Measurements from ENCODE around the gene CARD6.

GRCh38 chr5:40904994-40905306 lies 63.8 kb downstream of the CARD6 start:
- no peak for TF ChIP-seq ETV6 (conservative IDR thresholded peaks at IDR 0.05 in 1 of 2, IDR thresholded peaks at IDR 0.05 in 1 of 2; ENCODE audit: borderline replicate concordance in 1 of 2, low read depth in 1 of 2)
- TF ChIP-seq SUZ12 (IDR thresholded peaks at IDR 0.05; ENCODE audit: unreplicated experiment), result no peak
- TF ChIP-seq POLR2A (IDR thresholded peaks at IDR 0.05; ENCODE audit: low read depth, low read length), result no peak
- no peak for TF ChIP-seq SPI1 (IDR thresholded peaks at IDR 0.05; ENCODE audit: borderline replicate concordance, insufficient read depth, low read depth, low read length)
- TF ChIP-seq RAD21 (IDR thresholded peaks at IDR 0.05; ENCODE audit: insufficient read depth, low read depth, low read length), result no peak
- TF ChIP-seq PBX3 (IDR thresholded peaks at IDR 0.05; ENCODE audit: insufficient replicate concordance, low read depth, low read length), result no peak

Data from GM12878 (cell line).